Fibroblast of mammary gland (primary cell): ENCODE results near the gene CD9.

ENCODE experiments used
- DNase-seq: peaks from one replicate; pipeline ENCODE4 v3.0.0-alpha.2; 2010; ENCODE audit warnings: low read depth
- H3K4me3 ChIP-seq: 2 replicates; pipeline ENCODE4 v1.5.1; 2011; ENCODE audit warnings: low read depth, mild to moderate bottlenecking, low read length, moderate library complexity; ENCODE audit not compliant: control insufficient read depth
- TF ChIP-seq, protein P1 (sequence below): conservative IDR thresholded peaks from 2 replicates; pipeline ENCODE4 v1.5.1; 2011; ENCODE audit warnings: low read depth, low read length, inconsistent platforms; ENCODE audit not compliant: control insufficient read depth, insufficient read depth

CD9 gene

DNA sequence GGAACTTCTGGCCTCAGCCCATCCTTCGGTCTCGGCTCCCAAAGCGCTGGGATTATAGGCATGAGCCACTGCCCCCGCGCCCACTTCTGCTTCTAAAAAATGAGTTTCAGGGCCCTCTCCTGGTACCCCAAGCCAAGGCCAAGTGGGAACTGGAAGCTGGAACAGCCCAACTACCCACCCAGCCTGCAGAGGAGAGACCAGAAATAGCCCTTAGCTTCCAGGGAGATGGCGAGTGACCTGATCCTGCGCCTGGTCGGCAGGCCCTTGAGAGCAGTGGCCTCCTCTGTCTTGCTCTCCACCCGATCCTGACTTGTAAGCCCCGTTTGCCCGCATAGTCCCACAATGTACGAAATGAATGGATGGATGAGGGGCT lies 79.0 kb downstream of the CD9 start:
- DNase-seq: no peak
- TF ChIP-seq, protein P1, sequence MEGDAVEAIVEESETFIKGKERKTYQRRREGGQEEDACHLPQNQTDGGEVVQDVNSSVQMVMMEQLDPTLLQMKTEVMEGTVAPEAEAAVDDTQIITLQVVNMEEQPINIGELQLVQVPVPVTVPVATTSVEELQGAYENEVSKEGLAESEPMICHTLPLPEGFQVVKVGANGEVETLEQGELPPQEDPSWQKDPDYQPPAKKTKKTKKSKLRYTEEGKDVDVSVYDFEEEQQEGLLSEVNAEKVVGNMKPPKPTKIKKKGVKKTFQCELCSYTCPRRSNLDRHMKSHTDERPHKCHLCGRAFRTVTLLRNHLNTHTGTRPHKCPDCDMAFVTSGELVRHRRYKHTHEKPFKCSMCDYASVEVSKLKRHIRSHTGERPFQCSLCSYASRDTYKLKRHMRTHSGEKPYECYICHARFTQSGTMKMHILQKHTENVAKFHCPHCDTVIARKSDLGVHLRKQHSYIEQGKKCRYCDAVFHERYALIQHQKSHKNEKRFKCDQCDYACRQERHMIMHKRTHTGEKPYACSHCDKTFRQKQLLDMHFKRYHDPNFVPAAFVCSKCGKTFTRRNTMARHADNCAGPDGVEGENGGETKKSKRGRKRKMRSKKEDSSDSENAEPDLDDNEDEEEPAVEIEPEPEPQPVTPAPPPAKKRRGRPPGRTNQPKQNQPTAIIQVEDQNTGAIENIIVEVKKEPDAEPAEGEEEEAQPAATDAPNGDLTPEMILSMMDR: no peak
- no peak overlapping the region for H3K4me3 ChIP-seq

- TF ChIP-seq, protein P1: no peak
- no peak for DNase-seq
- no peak overlapping the region for H3K4me3 ChIP-seq
These were observed 79.4 kb downstream of the CD9 start for GRCh38 chr12:6279631-6280030.

DNA sequence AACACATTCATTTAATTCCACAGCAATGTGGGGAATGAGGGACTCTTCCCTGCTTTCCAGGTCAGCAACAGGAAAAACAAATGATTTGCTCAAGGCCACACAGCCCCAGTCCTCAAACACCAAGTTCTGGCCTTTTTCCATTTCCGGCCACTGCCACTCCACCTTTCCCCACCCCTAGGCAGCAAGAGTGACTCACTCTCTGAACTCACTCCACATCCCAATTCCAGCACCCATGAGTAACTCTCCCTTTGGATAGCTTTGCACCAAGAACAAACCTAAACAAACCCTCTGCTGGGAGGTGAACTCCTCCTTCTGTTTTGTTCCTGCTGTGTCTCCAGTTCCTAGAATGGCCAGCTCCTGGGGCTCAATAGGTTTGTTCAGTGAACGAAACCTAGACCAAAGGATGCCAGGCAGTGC lies 79.9 kb downstream of the CD9 start:
- TF ChIP-seq, protein P1: peak; percentile 11
- peak; percentile 93 for DNase-seq
- H3K4me3 ChIP-seq: no peak overlapping the region

DNA sequence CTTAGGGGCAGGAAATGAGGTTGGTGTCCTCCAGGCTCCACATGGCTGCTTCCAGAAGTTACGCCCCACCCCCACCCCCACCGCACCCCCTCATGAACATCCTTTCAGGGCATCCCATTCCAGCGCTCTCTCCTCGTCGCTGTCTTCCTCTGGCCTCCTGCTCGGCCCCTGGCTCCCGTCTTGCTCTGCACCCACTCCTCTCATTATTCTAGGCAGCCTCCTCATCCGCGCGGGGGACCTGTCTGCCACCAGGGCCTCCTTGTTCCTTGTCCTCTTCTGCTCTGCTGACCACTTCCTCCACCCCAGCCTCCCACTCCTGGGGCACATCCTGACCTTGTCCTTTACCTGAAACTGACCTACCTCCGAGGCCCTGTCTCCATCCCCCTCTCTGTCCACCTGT lies 80.5 kb downstream of the CD9 start:
- H3K4me3 ChIP-seq: no peak overlapping the region
- DNase-seq: no peak
- TF ChIP-seq, protein P1: no peak

DNA sequence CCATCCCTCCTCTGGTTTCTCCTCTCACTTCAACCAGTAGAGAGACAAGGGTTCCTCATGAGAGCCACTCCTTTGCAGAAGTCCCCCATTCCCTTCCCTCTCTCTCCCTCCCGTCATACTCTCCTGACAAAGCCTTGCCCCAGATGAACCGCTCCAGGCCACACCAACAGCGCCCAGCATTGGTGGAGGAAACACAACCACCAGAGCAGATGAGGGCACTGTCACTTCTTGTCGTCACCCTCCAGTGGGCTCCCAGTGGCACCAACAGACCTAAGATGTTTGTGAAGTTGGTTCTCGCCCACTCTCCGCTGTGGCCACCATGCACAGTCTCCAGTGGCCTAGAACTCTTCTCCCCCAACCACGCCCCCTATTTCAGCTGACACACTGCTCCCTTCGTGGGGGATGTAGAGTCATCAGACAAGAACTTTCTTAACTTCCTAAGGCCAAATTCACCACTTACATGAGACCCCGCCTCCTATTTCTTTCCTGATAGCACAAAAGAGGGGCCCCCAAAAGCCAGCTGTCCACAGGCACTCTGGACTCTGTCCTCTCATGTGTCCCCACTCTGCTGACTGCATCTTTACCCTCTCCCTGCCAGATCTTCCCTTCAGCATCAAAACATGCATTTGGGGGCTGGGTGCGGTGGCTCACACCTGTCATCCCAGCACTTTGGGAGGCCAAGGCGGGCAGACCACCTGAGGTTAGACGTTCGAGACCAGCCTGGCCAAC lies 81.0 kb downstream of the CD9 start:
- TF ChIP-seq, protein P1: no peak
- DNase-seq: no peak
- no peak overlapping the region for H3K4me3 ChIP-seq

DNA sequence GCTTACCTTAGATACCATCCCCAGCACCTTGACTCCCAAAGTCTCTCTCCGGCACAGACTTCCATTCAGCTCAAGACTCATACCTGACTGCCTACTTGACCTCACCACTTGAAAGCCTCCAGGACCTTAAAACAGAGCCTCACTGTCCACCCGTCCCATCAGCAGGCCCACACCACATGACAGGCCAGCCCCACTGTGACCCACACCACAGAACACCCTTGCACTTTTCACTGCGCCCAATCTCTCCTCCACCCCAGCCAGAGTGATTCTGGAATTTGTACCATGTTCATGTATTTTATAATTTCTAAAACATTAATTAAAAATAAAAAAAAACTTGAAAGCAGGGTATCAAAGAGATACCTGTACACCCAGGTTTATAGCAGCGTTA lies 82.2 kb downstream of the CD9 start:
- no peak overlapping the region for H3K4me3 ChIP-seq
- no peak for DNase-seq
- TF ChIP-seq, protein P1: no peak

DNA sequence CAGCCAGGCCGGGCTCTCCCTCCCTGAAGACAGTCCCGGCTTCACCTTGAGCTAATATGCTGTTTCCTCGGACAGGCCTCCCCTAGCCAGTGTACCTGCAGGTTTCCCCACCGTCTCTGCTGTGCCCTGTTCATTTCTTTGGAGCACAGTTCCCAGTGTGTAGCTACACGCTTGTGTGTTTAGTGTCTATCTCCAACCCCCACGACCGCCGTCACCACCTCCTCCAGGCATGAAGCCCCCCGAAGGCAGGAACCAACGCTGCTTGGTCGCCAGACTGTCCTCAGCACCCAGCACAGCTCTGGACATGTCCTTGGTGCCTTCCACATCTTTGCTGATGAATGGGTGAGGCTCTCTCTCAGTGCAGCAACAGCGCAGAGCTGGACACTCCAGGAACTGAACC lies 84.1 kb downstream of the CD9 start:
- TF ChIP-seq, protein P1: no peak
- H3K4me3 ChIP-seq: no peak overlapping the region
- DNase-seq: no peak
